Ectodermal cell (in vitro differentiated cells): Measurements from ENCODE around the gene CSNK2A2.

Experiments used
- H3K27ac ChIP-seq: 2 replicates; pipeline ENCODE4 v1.7.0; 2013; ENCODE audit warnings: mild to moderate bottlenecking, low read depth, low read length; ENCODE audit not compliant: insufficient read depth, poor library complexity, severe bottlenecking
- H3K27me3 ChIP-seq: 2 replicates; pipeline ENCODE4 v1.7.0; 2013; ENCODE audit warnings: mild to moderate bottlenecking, low read length; ENCODE audit not compliant: insufficient read depth, control insufficient read depth, poor library complexity, severe bottlenecking
- H3K36me3 ChIP-seq: one replicate; pipeline ENCODE4 v1.7.0; 2013; ENCODE audit warnings: low read length; ENCODE audit not compliant: control insufficient read depth, insufficient read depth
- H3K4me1 ChIP-seq: one replicate; pipeline ENCODE4 v1.7.0; 2013; ENCODE audit warnings: low read length; ENCODE audit not compliant: control insufficient read depth, insufficient read depth
- H3K4me3 ChIP-seq: 2 replicates; pipeline ENCODE4 v1.7.0; 2013; ENCODE audit warnings: low read depth, low read length, control low read depth; ENCODE audit not compliant: insufficient read depth
- H3K9me3 ChIP-seq: 2 replicates; pipeline ENCODE4 v1.7.0; 2013; ENCODE audit warnings: mild to moderate bottlenecking, low read length, moderate library complexity; ENCODE audit not compliant: control insufficient read depth
- WGBS, 2 experiments: methylation state at CpG; one replicate each; pipeline ENCODE4 v1.1.7; 2013; ENCODE audit warnings: missing lambda C conversion rate in 2 of 2; 5-methylcytosine and 5-hydroxymethylcytosine counted together

Gene CSNK2A2

GRCh38 chr16:58116081-58116480 lies 81.8 kb downstream of the CSNK2A2 start:
- WGBS, 2 experiments = 96% methylated on average over 6 of the region's 6 CpGs
- Histone ChIP-seq H3K9me3 (no peaks in the 10 kb centered on the region), H3K27ac (no peak overlapping the region), H3K4me1 (peaks cover 14% of the 10 kb centered on the region), H3K27me3 (no peaks in the 10 kb centered on the region), H3K4me3 (no peak overlapping the region), H3K36me3 (peaks cover 31% of the 10 kb centered on the region)

- WGBS, 2 experiments = 95% methylated on average over 22 to 23 of the region's 23 CpGs
- H3K36me3 ChIP-seq = peaks cover 31% of the 10 kb centered on the region
Measured at GRCh38 chr16:58114827-58115825, 82.8 kb downstream of the CSNK2A2 start.

GRCh38 chr16:58111302-58111627 lies 86.6 kb downstream of the CSNK2A2 start:
- 93 to 98% methylated on average over 3 of the region's 3 CpGs for WGBS, 2 experiments
- H3K9me3 ChIP-seq = no peaks in the 10 kb centered on the region
- H3K27ac ChIP-seq = no peak overlapping the region
- no peak overlapping the region for H3K4me3 ChIP-seq
- H3K27me3 ChIP-seq = no peaks in the 10 kb centered on the region
- H3K36me3 ChIP-seq = peaks cover 25% of the 10 kb centered on the region
- H3K4me1 ChIP-seq = peaks cover 12% of the 10 kb centered on the region

More at GRCh38 chr16:58114827-58115825, 82.8 kb downstream of the CSNK2A2 start:
- Histone ChIP-seq H3K4me1 (peaks cover 14% of the 10 kb centered on the region), H3K4me3 (no peak overlapping the region), H3K9me3 (no peaks in the 10 kb centered on the region), H3K27me3 (no peaks in the 10 kb centered on the region), H3K27ac (no peak overlapping the region)

GRCh38 chr16:58110571-58111301 lies 87.2 kb downstream of the CSNK2A2 start:
- H3K27ac ChIP-seq = peak overlapping the region; percentile 50
- H3K27me3 ChIP-seq = no peaks in the 10 kb centered on the region
- 44 to 54% methylated on average over 10 to 12 of the region's 12 CpGs for WGBS, 2 experiments

DNA sequence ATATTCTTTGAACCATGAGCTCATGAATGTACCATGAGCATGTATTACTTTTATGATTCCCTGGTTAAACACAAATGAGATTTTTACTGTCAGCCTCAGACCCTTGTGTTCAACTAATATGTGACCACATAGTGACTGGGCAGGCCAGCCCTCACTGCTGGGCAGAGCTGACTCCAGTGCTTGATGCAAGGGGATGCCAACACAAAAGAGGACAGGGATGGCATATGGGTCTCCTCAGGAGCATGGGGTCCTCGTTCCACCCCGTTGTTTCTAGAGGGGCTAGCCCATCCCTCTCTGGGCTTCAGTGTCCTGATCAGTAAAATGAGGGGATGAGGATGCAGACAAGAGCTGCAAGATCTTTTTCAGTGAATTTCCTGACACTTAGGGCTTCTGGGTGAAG lies 88.0 kb downstream of the CSNK2A2 start:
- H3K9me3 ChIP-seq = no peaks in the 10 kb centered on the region

More at GRCh38 chr16:58110571-58111301, 87.2 kb downstream of the CSNK2A2 start:
- Histone ChIP-seq H3K36me3 (peaks cover 25% of the 10 kb centered on the region), H3K4me3 (no peak overlapping the region), H3K9me3 (no peaks in the 10 kb centered on the region), H3K4me1 (peaks cover 12% of the 10 kb centered on the region)

DNA sequence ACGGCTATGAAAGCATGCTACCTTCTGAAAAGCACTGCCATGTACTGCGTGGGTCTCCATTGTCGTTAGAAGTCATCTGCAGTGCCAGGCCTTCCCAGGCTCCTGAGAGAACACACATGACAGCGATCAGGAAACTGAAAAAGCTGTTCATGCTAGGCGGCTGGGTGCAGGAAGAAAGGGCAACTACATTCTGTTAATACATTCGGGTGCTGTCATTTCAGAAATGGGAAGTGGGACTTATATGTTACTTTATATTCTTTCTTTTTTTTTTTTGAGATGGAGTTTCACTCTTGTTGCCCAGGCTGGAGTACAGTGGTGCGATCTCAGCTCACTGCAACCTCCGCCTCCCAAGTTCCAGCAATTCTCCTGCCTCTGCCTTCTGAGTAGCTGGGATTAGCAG lies 88.6 kb downstream of the CSNK2A2 start:
- no peaks in the 10 kb centered on the region for H3K27me3 ChIP-seq
- H3K27ac ChIP-seq = no peak overlapping the region
- H3K4me1 ChIP-seq = peaks cover 12% of the 10 kb centered on the region
- peaks cover 11% of the 10 kb centered on the region for H3K36me3 ChIP-seq
- 94 to 95% methylated on average over 7 to 8 of the region's 8 CpGs for WGBS, 2 experiments
- no peak overlapping the region for H3K4me3 ChIP-seq
- no peaks in the 10 kb centered on the region for H3K9me3 ChIP-seq

More for the DNA sequence above, 88.0 kb downstream of the CSNK2A2 start:
- no peak overlapping the region for H3K4me3 ChIP-seq
- peaks cover 12% of the 10 kb centered on the region for H3K4me1 ChIP-seq
- H3K27me3 ChIP-seq = no peaks in the 10 kb centered on the region
- no peak overlapping the region for H3K27ac ChIP-seq
- 91 to 93% methylated on average over 2 of the region's 2 CpGs for WGBS, 2 experiments
- H3K36me3 ChIP-seq = peaks cover 17% of the 10 kb centered on the region
